ENCODE measurements around the gene DUSP7. TPM values are rescaled to one million over a fixed set of nuclear protein-coding genes. Genes with fewer than 3 reads are reported as not detected.

DUSP7 gene
- total RNA-seq, 4 donors from 2014 or later, result 2.2 to 8.2 (median 6.2) TPM

DNA sequence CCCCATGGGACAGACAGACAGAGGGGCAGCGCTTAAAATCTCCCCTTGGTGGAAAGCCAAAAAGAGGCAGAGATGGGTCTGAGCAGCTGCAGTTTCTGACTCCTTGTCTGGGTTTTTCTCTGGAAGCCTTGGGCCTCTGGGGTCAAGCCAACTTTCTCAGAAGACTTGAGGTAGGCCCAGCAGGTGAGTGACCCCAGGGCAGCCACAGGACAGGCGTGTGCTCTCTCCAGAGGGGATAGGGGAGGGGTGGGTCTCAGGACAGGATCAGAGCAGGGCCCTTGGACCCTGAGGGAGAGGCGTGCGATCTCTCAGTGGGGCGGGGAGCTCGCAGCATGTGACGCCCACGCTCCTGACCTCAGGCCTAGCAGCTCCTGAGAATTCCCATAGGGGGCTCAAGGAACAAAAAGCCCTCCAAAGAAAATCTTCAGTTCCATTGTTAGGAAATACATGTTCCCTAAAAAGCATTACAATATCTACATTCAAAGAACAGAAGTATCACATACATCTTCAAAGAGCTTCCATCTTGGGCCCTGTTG is 34.6 kb upstream of the DUSP7 start:
- intact Hi-C loops (cut with DNase I; ENCODE audit: low total_unique reads), result no loop called here
- Histone ChIP-seq H3K4me3 (no peak overlapping the region), H3K36me3 (no peaks in the 10 kb centered on the region), H3K27me3 (no peaks in the 10 kb centered on the region), H3K9me3 (no peaks in the 10 kb centered on the region), H3K27ac (peak overlapping the region in 1 of 4 donors; percentile 38), H3K4me1 (peaks cover 0 to 12% (median 4%) of the 10 kb centered on the region in 4 donors)
- TF ChIP-seq POLR2AphosphoS5 (IDR thresholded peaks at IDR 0.05), result no peak
- TF ChIP-seq EP300 (IDR thresholded peaks at IDR 0.05; ENCODE audit: low read depth), result no peak
- no peak for TF ChIP-seq POLR2A (IDR thresholded peaks at IDR 0.05)
- TF ChIP-seq, protein P1, sequence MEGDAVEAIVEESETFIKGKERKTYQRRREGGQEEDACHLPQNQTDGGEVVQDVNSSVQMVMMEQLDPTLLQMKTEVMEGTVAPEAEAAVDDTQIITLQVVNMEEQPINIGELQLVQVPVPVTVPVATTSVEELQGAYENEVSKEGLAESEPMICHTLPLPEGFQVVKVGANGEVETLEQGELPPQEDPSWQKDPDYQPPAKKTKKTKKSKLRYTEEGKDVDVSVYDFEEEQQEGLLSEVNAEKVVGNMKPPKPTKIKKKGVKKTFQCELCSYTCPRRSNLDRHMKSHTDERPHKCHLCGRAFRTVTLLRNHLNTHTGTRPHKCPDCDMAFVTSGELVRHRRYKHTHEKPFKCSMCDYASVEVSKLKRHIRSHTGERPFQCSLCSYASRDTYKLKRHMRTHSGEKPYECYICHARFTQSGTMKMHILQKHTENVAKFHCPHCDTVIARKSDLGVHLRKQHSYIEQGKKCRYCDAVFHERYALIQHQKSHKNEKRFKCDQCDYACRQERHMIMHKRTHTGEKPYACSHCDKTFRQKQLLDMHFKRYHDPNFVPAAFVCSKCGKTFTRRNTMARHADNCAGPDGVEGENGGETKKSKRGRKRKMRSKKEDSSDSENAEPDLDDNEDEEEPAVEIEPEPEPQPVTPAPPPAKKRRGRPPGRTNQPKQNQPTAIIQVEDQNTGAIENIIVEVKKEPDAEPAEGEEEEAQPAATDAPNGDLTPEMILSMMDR (IDR thresholded peaks at IDR 0.05), result no peak
- WGBS, 2 donors (ENCODE audit: low coverage in 1 of 2), result 95% methylated on average over 8 of the region's 8 CpGs; no CpG with 5 or more reads in 1 of the 2 donors
- in situ Hi-C loops (cut with MboI; ENCODE audit: low pct_ligation_motif_present in 1 of 4, low pct_unique_long_range_greater_than_20kb in 1 of 4, low sequenced_read_pairs in 3 of 4), result no loop called here
- DNase-seq, result no peak

DNA sequence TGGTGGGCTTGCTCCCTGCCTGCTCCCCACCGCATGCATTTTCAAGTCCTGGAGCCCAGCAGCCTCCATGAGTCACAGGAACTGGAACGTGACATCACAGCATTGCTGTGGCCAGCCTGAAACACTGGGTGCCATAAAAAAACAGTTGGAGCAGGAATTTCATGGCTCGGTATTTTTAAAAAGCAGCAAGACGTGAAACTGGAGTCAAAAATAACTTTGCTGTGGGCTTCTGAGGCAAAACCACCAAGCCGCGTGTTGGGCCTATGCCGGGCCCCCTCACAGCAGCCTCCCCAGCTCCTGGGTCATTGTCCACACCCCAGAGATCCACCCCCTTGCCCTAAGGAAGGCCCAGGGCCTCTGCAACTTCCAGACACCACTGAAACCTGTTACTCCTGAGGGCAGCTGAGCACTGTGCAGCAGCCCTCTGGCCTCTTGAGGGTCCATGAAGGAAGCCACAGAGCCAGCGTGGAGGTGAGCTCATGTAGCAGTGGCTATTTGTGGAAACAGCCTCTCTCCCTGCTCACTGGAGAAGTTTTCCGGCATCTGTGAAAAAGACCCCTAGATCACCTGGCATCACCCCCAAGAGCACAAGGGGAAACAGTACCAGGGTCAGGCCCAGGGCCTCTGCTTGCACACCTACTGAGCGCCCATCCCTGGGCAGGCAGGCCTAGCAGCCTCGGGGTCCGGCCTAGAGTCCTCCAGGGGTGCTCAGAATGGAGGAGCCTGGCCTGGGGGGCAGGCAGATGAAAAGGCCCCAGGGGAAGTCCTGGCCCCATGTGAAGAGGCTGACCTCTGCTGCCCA is 34.0 kb upstream of the DUSP7 start:
- Histone ChIP-seq H3K4me3 (no peak overlapping the region), H3K27me3 (no peaks in the 10 kb centered on the region), H3K27ac (peak overlapping the region; percentile 28 to 58 (median 37)), H3K4me1 (peaks cover 0 to 12% (median 4%) of the 10 kb centered on the region in 4 donors), H3K36me3 (no peaks in the 10 kb centered on the region), H3K9me3 (no peaks in the 10 kb centered on the region)
- in situ Hi-C loops (cut with MboI; ENCODE audit: low pct_ligation_motif_present in 1 of 4, low pct_unique_long_range_greater_than_20kb in 1 of 4, low sequenced_read_pairs in 3 of 4), result no loop called here
- 84% methylated on average over 12 of the region's 12 CpGs; no CpG with 5 or more reads in 1 of the 2 donors for WGBS, 2 donors (ENCODE audit: low coverage in 1 of 2)
- TF ChIP-seq EP300 (IDR thresholded peaks at IDR 0.05; ENCODE audit: low read depth), result no peak
- TF ChIP-seq, protein P1 (IDR thresholded peaks at IDR 0.05), result no peak
- no peak for TF ChIP-seq POLR2AphosphoS5 (IDR thresholded peaks at IDR 0.05)
- no peak for TF ChIP-seq POLR2A (IDR thresholded peaks at IDR 0.05)
- intact Hi-C loops (cut with DNase I; ENCODE audit: low total_unique reads), result no loop called here
- DNase-seq, result no peak

- in situ Hi-C loops (cut with MboI; ENCODE audit: low pct_ligation_motif_present in 1 of 4, low pct_unique_long_range_greater_than_20kb in 1 of 4, low sequenced_read_pairs in 3 of 4) (no loop called here), intact Hi-C loops (cut with DNase I; ENCODE audit: low total_unique reads) (no loop called here)
- no peaks in the 10 kb centered on the region for H3K9me3 ChIP-seq
- DNase-seq, result no peak
- no peaks in the 10 kb centered on the region for H3K27me3 ChIP-seq
- no peak for TF ChIP-seq POLR2AphosphoS5 (IDR thresholded peaks at IDR 0.05)
- TF ChIP-seq EP300 (IDR thresholded peaks at IDR 0.05; ENCODE audit: low read depth), result no peak
- TF ChIP-seq, protein P1 (IDR thresholded peaks at IDR 0.05), result no peak
- TF ChIP-seq POLR2A (IDR thresholded peaks at IDR 0.05), result no peak
- H3K4me1 ChIP-seq, result peaks cover 0 to 12% (median 4%) of the 10 kb centered on the region in 4 donors
- 87% methylated on average over 4 of the region's 4 CpGs; no CpG with 5 or more reads in 1 of the 2 donors for WGBS, 2 donors (ENCODE audit: low coverage in 1 of 2)
- peak overlapping the region in 3 of 4 donors; percentile 21 to 54 (median 38) for H3K27ac ChIP-seq
- H3K36me3 ChIP-seq, result no peaks in the 10 kb centered on the region
- no peak overlapping the region for H3K4me3 ChIP-seq
These were observed 33.3 kb upstream of the DUSP7 start for GRCh38 chr3:52089691-52090090.

DNA sequence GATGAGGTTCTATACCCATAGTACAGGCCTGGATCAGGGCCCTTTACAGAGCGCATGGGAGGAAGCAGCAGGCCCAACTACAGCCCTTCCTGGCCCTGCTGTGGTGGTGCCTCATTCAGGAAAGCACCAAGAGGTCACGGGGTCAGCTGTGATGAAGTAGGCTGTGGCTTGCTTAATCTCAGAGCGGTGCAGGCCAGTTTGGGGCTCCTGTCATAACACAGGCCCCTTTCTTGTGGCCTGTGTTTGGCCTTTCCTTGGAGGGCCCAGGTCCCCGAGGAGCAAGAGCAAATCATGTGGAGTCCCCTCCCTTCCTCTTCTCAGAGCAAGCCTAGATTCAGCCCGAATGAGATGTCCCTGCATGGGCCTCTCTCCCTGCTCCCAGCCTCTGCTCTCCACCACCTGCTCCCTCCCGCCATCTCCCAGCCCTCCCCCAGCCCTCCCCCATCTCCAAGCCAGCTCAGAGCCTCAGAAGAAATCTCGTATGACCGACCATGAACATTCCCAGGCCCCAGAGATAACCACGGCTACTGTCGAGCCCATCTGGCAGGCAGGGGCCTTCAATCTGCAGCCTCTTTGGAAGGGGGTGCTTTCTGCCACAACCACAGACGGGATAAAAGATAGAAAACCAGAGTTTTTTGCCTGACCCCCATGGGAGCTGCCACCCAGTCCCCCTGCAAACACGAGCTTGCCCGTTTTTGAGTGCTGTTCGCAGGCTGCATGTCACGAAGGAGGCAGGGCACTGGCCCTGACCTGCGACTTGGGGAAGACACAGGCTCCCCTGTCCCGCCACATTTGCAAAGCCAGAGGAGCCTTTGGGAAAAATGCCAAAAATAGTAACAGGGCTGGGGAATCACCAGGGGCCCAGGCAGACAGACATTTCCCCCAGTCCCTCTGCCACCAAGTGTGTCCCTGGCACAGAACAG is 32.3 kb upstream of the DUSP7 start:
- H3K27me3 ChIP-seq, result no peaks in the 10 kb centered on the region
- peaks cover 0 to 12% (median 4%) of the 10 kb centered on the region in 4 donors for H3K4me1 ChIP-seq
- H3K27ac ChIP-seq, result no peak overlapping the region
- TF ChIP-seq POLR2AphosphoS5 (IDR thresholded peaks at IDR 0.05), result no peak
- TF ChIP-seq, protein P1 (IDR thresholded peaks at IDR 0.05), result no peak
- TF ChIP-seq POLR2A (IDR thresholded peaks at IDR 0.05), result no peak
- TF ChIP-seq EP300 (IDR thresholded peaks at IDR 0.05; ENCODE audit: low read depth), result no peak
- in situ Hi-C loops (cut with MboI; ENCODE audit: low pct_ligation_motif_present in 1 of 4, low pct_unique_long_range_greater_than_20kb in 1 of 4, low sequenced_read_pairs in 3 of 4), result no loop called here
- 60 to 87% methylated on average over 1 to 17 of the region's 17 CpGs for WGBS, 2 donors (ENCODE audit: low coverage in 1 of 2)
- H3K36me3 ChIP-seq, result no peaks in the 10 kb centered on the region
- intact Hi-C loops (cut with DNase I; ENCODE audit: low total_unique reads), result no loop called here
- DNase-seq, result no peak
- H3K4me3 ChIP-seq, result no peak overlapping the region
- no peaks in the 10 kb centered on the region for H3K9me3 ChIP-seq

Measured in transverse colon (tissue), 4 donors.